ENCODE measurements around the gene TRIM43B. TPM values are rescaled to one million over a fixed set of nuclear protein-coding genes. Genes with fewer than 3 reads are reported as not detected.
"Not testable (repeated sequence)": the region's sequence is repeated elsewhere in the genome, so short reads cannot be mapped to it uniquely, and the experiment has no call there.

TRIM43B gene
- total RNA-seq (not detected), polyA plus RNA-seq (not detected)

GRCh38 chr2:95484654-95485053, at the start of gene TRIM43B:
TRIM43B (minus strand) TSS chr2:95484754; CDS start chr2:95482714, 2,040 bp downstream.
- not testable (repeated sequence) for H3K9ac ChIP-seq (ENCODE audit: low read depth in 1 of 2, low read length in 2 of 2); H3K27me3 ChIP-seq (ENCODE audit: control insufficient read depth in 4 of 4, insufficient read depth in 4 of 4, low read length in 3 of 4); H3K36me3 ChIP-seq (ENCODE audit: control insufficient read depth in 4 of 4, insufficient read depth in 3 of 4, low read depth in 1 of 4, low read length in 3 of 4); H3K4me3 ChIP-seq (ENCODE audit: low read depth in 1 of 3, low read length in 3 of 3); DNase-seq (ENCODE audit: low spot score); H3K4me1 ChIP-seq (ENCODE audit: control insufficient read depth in 4 of 4, insufficient read depth in 4 of 4, low read length in 3 of 4); H3K27ac ChIP-seq (ENCODE audit: low read depth in 1 of 2, low read length in 2 of 2); H3K9me3 ChIP-seq (ENCODE audit: control insufficient read depth in 4 of 4, low read length in 3 of 4)
- 93% methylated on average over 1 of the region's 4 CpGs for WGBS

- Histone ChIP-seq H3K4me1 (ENCODE audit: control insufficient read depth in 4 of 4, insufficient read depth in 4 of 4, low read length in 3 of 4) (peaks cover 0 to 10% (median 0%) of the 10 kb centered on the region in 4 donors), H3K36me3 (ENCODE audit: control insufficient read depth in 4 of 4, insufficient read depth in 3 of 4, low read depth in 1 of 4, low read length in 3 of 4) (peaks cover 0 to 13% (median 5%) of the 10 kb centered on the region in 4 donors), H3K27ac (ENCODE audit: low read depth in 1 of 2, low read length in 2 of 2) (no peak overlapping the region), H3K4me3 (ENCODE audit: low read depth in 1 of 3, low read length in 3 of 3) (no peak overlapping the region), H3K9me3 (ENCODE audit: control insufficient read depth in 4 of 4, low read length in 3 of 4) (no peaks in the 10 kb centered on the region), H3K27me3 (ENCODE audit: control insufficient read depth in 4 of 4, insufficient read depth in 4 of 4, low read length in 3 of 4) (no peaks in the 10 kb centered on the region), H3K9ac (ENCODE audit: low read depth in 1 of 2, low read length in 2 of 2) (no peak overlapping the region)
- TF ChIP-seq FOXA2 (IDR thresholded peaks at IDR 0.05) (no peak), NR2F2 (IDR thresholded peaks at IDR 0.05) (no peak), JUND (IDR thresholded peaks at IDR 0.05) (no peak), TAF1 (conservative IDR thresholded peaks at IDR 0.05) (no peak), MAX (IDR thresholded peaks at IDR 0.05) (no peak), FOXA1 (IDR thresholded peaks at IDR 0.05) (no peak), RXRA (IDR thresholded peaks at IDR 0.05) (no peak), CTCF (IDR thresholded peaks at IDR 0.05; ENCODE audit: low read depth, low read length, missing input control) (no peak), ATF3 (IDR thresholded peaks at IDR 0.05) (no peak), HNF4G (IDR thresholded peaks at IDR 0.05) (no peak), SP1 (IDR thresholded peaks at IDR 0.05) (no peak), ZBTB33 (IDR thresholded peaks at IDR 0.05) (no peak), REST (IDR thresholded peaks at IDR 0.05) (no peak), YY1 (IDR thresholded peaks at IDR 0.05) (no peak), HNF4A (conservative IDR thresholded peaks at IDR 0.05) (no peak)
- WGBS: 95% methylated on average over 4 of the region's 4 CpGs
- DNase-seq (ENCODE audit: low spot score): no peak
Observed at GRCh38 chr2:95531254-95531771, 46.8 kb upstream of the TRIM43B start.

Data from liver (tissue), 9 donors.